HG02678 (cell line): ENCODE data around the gene PIP5K1B.

Experiments
- ATAC-seq: cut with Tn5 transposase; IDR thresholded peaks from one replicate; pipeline ENCODE4 v1.9.1; 2021; ENCODE audit warnings: mild to moderate bottlenecking, moderate library complexity; ENCODE audit not compliant: unreplicated experiment

Gene PIP5K1B

GRCh38 chr9:68844157-68844556 lies 139.1 kb downstream of the PIP5K1B start:
- ATAC-seq = no peak

- ATAC-seq = peak; percentile 65
Measured at GRCh38 chr9:68844631-68845612, 139.9 kb downstream of the PIP5K1B start.

- ATAC-seq = no peak
Measured at GRCh38 chr9:68847765-68848164, 142.7 kb downstream of the PIP5K1B start.

- ATAC-seq = no peak
Measured at GRCh38 chr9:68851657-68852056, 146.6 kb downstream of the PIP5K1B start.

- ATAC-seq = no peak
Measured at GRCh38 chr9:68852941-68853340, 147.9 kb downstream of the PIP5K1B start.

- ATAC-seq = no peak
Measured at GRCh38 chr9:68859347-68859746, 154.3 kb downstream of the PIP5K1B start.

GRCh38 chr9:68860419-68860818 lies 155.4 kb downstream of the PIP5K1B start:
- no peak for ATAC-seq

- ATAC-seq = no peak
Measured at GRCh38 chr9:68861436-68861835, 156.4 kb downstream of the PIP5K1B start.

GRCh38 chr9:68867066-68867465 lies 162.0 kb downstream of the PIP5K1B start:
- no peak for ATAC-seq

GRCh38 chr9:68869022-68869421 lies 164.0 kb downstream of the PIP5K1B start:
- no peak for ATAC-seq

- ATAC-seq = no peak
Measured at GRCh38 chr9:68870086-68870485, 165.0 kb downstream of the PIP5K1B start.

- ATAC-seq = no peak
Measured at GRCh38 chr9:68871236-68871635, 166.2 kb downstream of the PIP5K1B start.

- no peak for ATAC-seq
Measured at GRCh38 chr9:68872026-68872501, 167.0 kb downstream of the PIP5K1B start.

- no peak for ATAC-seq
Measured at GRCh38 chr9:68873179-68873578, 168.1 kb downstream of the PIP5K1B start.

- ATAC-seq = no peak
Measured at GRCh38 chr9:68876273-68876672, 171.2 kb downstream of the PIP5K1B start.

- ATAC-seq = no peak
Measured at GRCh38 chr9:68876681-68877080, 171.6 kb downstream of the PIP5K1B start.

GRCh38 chr9:68877219-68877618 lies 172.2 kb downstream of the PIP5K1B start:
- ATAC-seq = no peak

GRCh38 chr9:68878450-68878849 lies 173.4 kb downstream of the PIP5K1B start:
- ATAC-seq = no peak

- no peak for ATAC-seq
Measured at GRCh38 chr9:68883224-68883623, 178.2 kb downstream of the PIP5K1B start.

- no peak for ATAC-seq
Measured at GRCh38 chr9:68887232-68887631, 182.2 kb downstream of the PIP5K1B start.

GRCh38 chr9:68894502-68894901 lies 189.5 kb downstream of the PIP5K1B start:
- ATAC-seq = no peak

GRCh38 chr9:68895741-68896478 lies 190.9 kb downstream of the PIP5K1B start:
- ATAC-seq = peak; percentile 85
